GM23338 (cell line): ENCODE measurements around the gene KCNK4. TPM values are rescaled to one million over a fixed set of nuclear protein-coding genes. Genes with fewer than 3 reads are reported as not detected.

Experiments
- ATAC-seq: fragments of 200-7000 bp; cut with Tn5 transposase; 3 replicates; pipeline ENCODE4 v1.9.1; 2020
- DNase-seq: peaks from one replicate; pipeline ENCODE4 v3.0.0-alpha.2; 2015; ENCODE audit warnings: low spot score
- H2AFZ ChIP-seq: fragments of 200-600 bp; sonication (generic); 2 replicates; pipeline ENCODE4 v1.8.0; 2016; ENCODE audit warnings: antibody characterized with exemption, mild to moderate bottlenecking, moderate library complexity
- H3F3A ChIP-seq: fragments of 200-600 bp; sonication (generic); replicated peaks from 2 replicates; pipeline ENCODE4 v1.8.0; 2017; ENCODE audit warnings: antibody characterized with exemption, mixed run types, low read depth
- H3K27ac ChIP-seq: fragments of 200-600 bp; sonication (generic); 2 replicates; pipeline ENCODE4 v1.6.1; 2016; ENCODE audit warnings: low read depth
- H3K27me3 ChIP-seq: fragments of 200-600 bp; sonication (generic); 2 replicates; pipeline ENCODE4 v1.8.0; 2016; ENCODE audit warnings: mild to moderate bottlenecking, mixed run types, moderate library complexity; ENCODE audit not compliant: insufficient read depth
- H3K36me3 ChIP-seq: fragments of 200-600 bp; sonication (generic); 2 replicates; pipeline ENCODE4 v1.8.0; 2016; ENCODE audit warnings: mild to moderate bottlenecking; ENCODE audit not compliant: insufficient read depth
- H3K4me1 ChIP-seq: fragments of 200-600 bp; sonication (generic); 2 replicates; pipeline ENCODE4 v1.8.0; 2016; ENCODE audit warnings: mild to moderate bottlenecking, moderate library complexity; ENCODE audit not compliant: insufficient read depth
- H3K4me2 ChIP-seq: fragments of 200-600 bp; sonication (generic); 2 replicates; pipeline ENCODE4 v1.7.1; 2017; ENCODE audit warnings: mixed run types
- H3K4me3 ChIP-seq: fragments of 200-600 bp; sonication (generic); 2 replicates; pipeline ENCODE4 v1.6.1; 2016; ENCODE audit warnings: mixed run types
- H3K79me2 ChIP-seq: fragments of 200-600 bp; sonication (generic); replicated peaks from 2 replicates; pipeline ENCODE4 v1.8.0; 2017; ENCODE audit warnings: mild to moderate bottlenecking; ENCODE audit not compliant: insufficient read depth
- H3K9me2 ChIP-seq: fragments of 200-600 bp; sonication (generic); 2 replicates; pipeline ENCODE4 v1.8.0; 2017; ENCODE audit not compliant: insufficient read depth
- H4K20me1 ChIP-seq: fragments of 200-600 bp; sonication (generic); replicated peaks from 2 replicates; pipeline ENCODE4 v1.8.0; 2017; ENCODE audit warnings: mild to moderate bottlenecking; ENCODE audit not compliant: insufficient read depth
- H3K27ac Mint-ChIP-seq: 2 replicates; pipeline ENCODE4 v1.8.0; 2020; ENCODE audit warnings: inconsistent platforms, mild to moderate bottlenecking, moderate library complexity, mixed read lengths
- H3K27me3 Mint-ChIP-seq: 3 replicates; pipeline ENCODE4 v1.8.0; 2022; ENCODE audit warnings: low read depth, mild to moderate bottlenecking, moderate library complexity, mixed read lengths, inconsistent platforms; ENCODE audit not compliant: insufficient read depth, poor library complexity
- H3K36me3 Mint-ChIP-seq: 3 replicates; pipeline ENCODE4 v1.8.0; 2021; ENCODE audit warnings: low read depth, mild to moderate bottlenecking, inconsistent platforms, moderate library complexity, mixed read lengths
- H3K4me1 Mint-ChIP-seq: 3 replicates; pipeline ENCODE4 v1.8.0; 2020; ENCODE audit warnings: mild to moderate bottlenecking, inconsistent platforms, mixed read lengths
- H3K4me3 Mint-ChIP-seq: 3 replicates; pipeline ENCODE4 v1.8.0; 2021; ENCODE audit warnings: moderate library complexity, mild to moderate bottlenecking, inconsistent platforms, mixed read lengths
- H3K9me3 Mint-ChIP-seq: 3 replicates; pipeline ENCODE4 v1.8.0; 2020; ENCODE audit warnings: moderate library complexity, mild to moderate bottlenecking, inconsistent platforms, mixed read lengths
- EZH2 ChIP-seq: fragments of 200-600 bp; sonication (generic); IDR thresholded peaks from one replicate; pipeline ENCODE4 v1.8.0; 2017; ENCODE audit warnings: antibody characterized with exemption, mild to moderate bottlenecking, low read depth; ENCODE audit not compliant: unreplicated experiment
- EZH2phosphoT487 ChIP-seq: fragments of 200-600 bp; sonication (generic); IDR thresholded peaks from one replicate; pipeline ENCODE4 v1.8.1; 2018; ENCODE audit warnings: antibody characterized with exemption; ENCODE audit not compliant: unreplicated experiment
- STAT1 ChIP-seq: IDR thresholded peaks from one replicate; pipeline ENCODE4 v1.6.1; 2016; ENCODE audit warnings: antibody characterized with exemption; ENCODE audit not compliant: unreplicated experiment
- ZNF114 ChIP-seq: fragments of 250-450 bp; sonication (Bioruptor Pico); IDR thresholded peaks from 2 replicates; pipeline ENCODE4 v1.5.0; 2020; ENCODE audit warnings: mild to moderate bottlenecking, moderate library complexity
- ZNF331 ChIP-seq: fragments of 250-450 bp; sonication (Bioruptor Pico); IDR thresholded peaks from 2 replicates; pipeline ENCODE4 v1.5.0; 2020; ENCODE audit warnings: low read depth, mild to moderate bottlenecking, moderate library complexity
- polyA plus RNA-seq: library from polyadenylated mRNA; unstranded; fragments of >200 nt; fragmentation: Nextera tagmentation; extraction: Ambion mirVana; gene quantifications from 2 replicates; pipeline ENCODE4 v1.2.1, GENCODE V29; 2016
- total RNA-seq: library from RNA; depleted of rRNA; stranded (reverse); fragments of >200 nt; shearing (Covaris generic); gene quantifications from 2 replicates; pipeline ENCODE4 v1.2.3, GENCODE V29; 2014
- TF ChIP-seq, protein P1 (sequence below): IDR thresholded peaks from 2 replicates; pipeline ENCODE4 v1.6.1; 2016; ENCODE audit warnings: antibody characterized with exemption
- TF ChIP-seq, protein P2 (sequence below): fragments of 250-450 bp; sonication (Bioruptor Pico); IDR thresholded peaks from 2 replicates; pipeline ENCODE4 v1.5.0; 2020; ENCODE audit warnings: mild to moderate bottlenecking, moderate library complexity
- TF ChIP-seq, protein P3 (sequence below): IDR thresholded peaks from one replicate; pipeline ENCODE4 v1.6.1; 2018; ENCODE audit warnings: antibody characterized with exemption; ENCODE audit not compliant: unreplicated experiment

Gene KCNK4
- total and polyA plus RNA-seq, 2 experiments from 2014 or later: 1.0 TPM; not detected in 1

- TF ChIP-seq, protein P1, sequence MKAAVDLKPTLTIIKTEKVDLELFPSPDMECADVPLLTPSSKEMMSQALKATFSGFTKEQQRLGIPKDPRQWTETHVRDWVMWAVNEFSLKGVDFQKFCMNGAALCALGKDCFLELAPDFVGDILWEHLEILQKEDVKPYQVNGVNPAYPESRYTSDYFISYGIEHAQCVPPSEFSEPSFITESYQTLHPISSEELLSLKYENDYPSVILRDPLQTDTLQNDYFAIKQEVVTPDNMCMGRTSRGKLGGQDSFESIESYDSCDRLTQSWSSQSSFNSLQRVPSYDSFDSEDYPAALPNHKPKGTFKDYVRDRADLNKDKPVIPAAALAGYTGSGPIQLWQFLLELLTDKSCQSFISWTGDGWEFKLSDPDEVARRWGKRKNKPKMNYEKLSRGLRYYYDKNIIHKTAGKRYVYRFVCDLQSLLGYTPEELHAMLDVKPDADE: no peak
- no peak overlapping the region for H2AFZ ChIP-seq
- 0 out of 2 replicates have a peak, but pooled peaks cover 4% of the 10 kb centered on the region for H4K20me1 ChIP-seq
- H3K27ac Mint-ChIP-seq: no peak overlapping the region
- 0 out of 2 replicates have a peak, but pooled peaks cover 4% of the 10 kb centered on the region for H3F3A ChIP-seq
- no peak overlapping the region for H3K4me2 ChIP-seq
- peaks cover 11% of the 10 kb centered on the region for H3K27me3 Mint-ChIP-seq
- H3K27me3 ChIP-seq: no peaks in the 10 kb centered on the region
- peaks cover 64% of the 10 kb centered on the region for H3K36me3 Mint-ChIP-seq
- H3K4me3 Mint-ChIP-seq: no peak overlapping the region
- DNase-seq (no peak), ATAC-seq (no peak)
- no peak overlapping the region for H3K4me3 ChIP-seq
- H3K4me1 ChIP-seq: no peaks in the 10 kb centered on the region
- no peaks in the 10 kb centered on the region for H3K9me3 Mint-ChIP-seq
- H3K27ac ChIP-seq: no peak overlapping the region
- no peaks in the 10 kb centered on the region for H3K79me2 ChIP-seq
- peaks cover 7% of the 10 kb centered on the region; the same call in 2 of the 3 replicates for H3K4me1 Mint-ChIP-seq
- H3K9me2 ChIP-seq: no peaks in the 10 kb centered on the region
- peaks cover 11% of the 10 kb centered on the region for H3K36me3 ChIP-seq
These were observed 30.9 kb upstream of the KCNK4 start for GRCh38 chr11:64260147-64260708.

DNA sequence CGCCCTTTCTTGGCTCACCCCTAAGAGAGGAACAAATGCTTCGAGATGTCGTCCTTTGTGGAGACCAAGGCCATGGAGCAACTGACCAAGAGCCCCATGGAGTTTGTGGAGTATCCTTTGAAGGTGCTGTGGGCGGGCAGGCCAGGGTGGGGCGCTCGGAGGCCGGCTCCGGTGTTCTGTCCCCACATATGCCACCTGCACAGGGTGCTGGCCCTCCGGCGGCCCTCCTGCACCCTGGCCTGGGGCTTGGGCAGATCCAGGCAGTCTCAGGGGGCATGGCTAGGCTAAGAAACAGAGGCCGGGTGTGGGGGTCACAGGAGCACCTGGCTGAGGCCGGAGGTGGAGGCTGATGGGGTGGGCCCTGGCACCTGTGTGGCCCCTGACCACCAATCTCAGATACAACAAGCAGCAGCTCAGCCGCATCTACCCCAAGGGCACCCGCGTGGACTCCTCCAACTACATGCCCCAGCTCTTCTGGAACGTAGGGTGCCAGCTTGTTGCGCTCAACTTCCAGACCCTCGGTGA lies 29.5 kb upstream of the KCNK4 start:
- DNase-seq (no peak), ATAC-seq (no peak)
- Histone ChIP-seq H3K27me3 (no peaks in the 10 kb centered on the region), H3F3A (0 out of 2 replicates have a peak, but pooled peaks cover 4% of the 10 kb centered on the region), H3K9me2 (no peaks in the 10 kb centered on the region), H3K79me2 (no peaks in the 10 kb centered on the region), H4K20me1 (0 out of 2 replicates have a peak, but pooled peaks cover 4% of the 10 kb centered on the region), H2AFZ (no peak overlapping the region), H3K4me2 (no peak overlapping the region), H3K36me3 (peaks cover 8% of the 10 kb centered on the region), H3K27ac (no peak overlapping the region), H3K4me3 (no peak overlapping the region), H3K4me1 (no peaks in the 10 kb centered on the region)
- H3K27ac Mint-ChIP-seq: no peak overlapping the region
- no peaks in the 10 kb centered on the region for H3K9me3 Mint-ChIP-seq
- H3K4me3 Mint-ChIP-seq: no peak overlapping the region
- H3K4me1 Mint-ChIP-seq: peaks cover 7% of the 10 kb centered on the region; the same call in 2 of the 3 replicates
- H3K36me3 Mint-ChIP-seq: peaks cover 74% of the 10 kb centered on the region
- H3K27me3 Mint-ChIP-seq: peaks cover 14% of the 10 kb centered on the region
- TF ChIP-seq EZH2: no peak
- TF ChIP-seq, protein P2, sequence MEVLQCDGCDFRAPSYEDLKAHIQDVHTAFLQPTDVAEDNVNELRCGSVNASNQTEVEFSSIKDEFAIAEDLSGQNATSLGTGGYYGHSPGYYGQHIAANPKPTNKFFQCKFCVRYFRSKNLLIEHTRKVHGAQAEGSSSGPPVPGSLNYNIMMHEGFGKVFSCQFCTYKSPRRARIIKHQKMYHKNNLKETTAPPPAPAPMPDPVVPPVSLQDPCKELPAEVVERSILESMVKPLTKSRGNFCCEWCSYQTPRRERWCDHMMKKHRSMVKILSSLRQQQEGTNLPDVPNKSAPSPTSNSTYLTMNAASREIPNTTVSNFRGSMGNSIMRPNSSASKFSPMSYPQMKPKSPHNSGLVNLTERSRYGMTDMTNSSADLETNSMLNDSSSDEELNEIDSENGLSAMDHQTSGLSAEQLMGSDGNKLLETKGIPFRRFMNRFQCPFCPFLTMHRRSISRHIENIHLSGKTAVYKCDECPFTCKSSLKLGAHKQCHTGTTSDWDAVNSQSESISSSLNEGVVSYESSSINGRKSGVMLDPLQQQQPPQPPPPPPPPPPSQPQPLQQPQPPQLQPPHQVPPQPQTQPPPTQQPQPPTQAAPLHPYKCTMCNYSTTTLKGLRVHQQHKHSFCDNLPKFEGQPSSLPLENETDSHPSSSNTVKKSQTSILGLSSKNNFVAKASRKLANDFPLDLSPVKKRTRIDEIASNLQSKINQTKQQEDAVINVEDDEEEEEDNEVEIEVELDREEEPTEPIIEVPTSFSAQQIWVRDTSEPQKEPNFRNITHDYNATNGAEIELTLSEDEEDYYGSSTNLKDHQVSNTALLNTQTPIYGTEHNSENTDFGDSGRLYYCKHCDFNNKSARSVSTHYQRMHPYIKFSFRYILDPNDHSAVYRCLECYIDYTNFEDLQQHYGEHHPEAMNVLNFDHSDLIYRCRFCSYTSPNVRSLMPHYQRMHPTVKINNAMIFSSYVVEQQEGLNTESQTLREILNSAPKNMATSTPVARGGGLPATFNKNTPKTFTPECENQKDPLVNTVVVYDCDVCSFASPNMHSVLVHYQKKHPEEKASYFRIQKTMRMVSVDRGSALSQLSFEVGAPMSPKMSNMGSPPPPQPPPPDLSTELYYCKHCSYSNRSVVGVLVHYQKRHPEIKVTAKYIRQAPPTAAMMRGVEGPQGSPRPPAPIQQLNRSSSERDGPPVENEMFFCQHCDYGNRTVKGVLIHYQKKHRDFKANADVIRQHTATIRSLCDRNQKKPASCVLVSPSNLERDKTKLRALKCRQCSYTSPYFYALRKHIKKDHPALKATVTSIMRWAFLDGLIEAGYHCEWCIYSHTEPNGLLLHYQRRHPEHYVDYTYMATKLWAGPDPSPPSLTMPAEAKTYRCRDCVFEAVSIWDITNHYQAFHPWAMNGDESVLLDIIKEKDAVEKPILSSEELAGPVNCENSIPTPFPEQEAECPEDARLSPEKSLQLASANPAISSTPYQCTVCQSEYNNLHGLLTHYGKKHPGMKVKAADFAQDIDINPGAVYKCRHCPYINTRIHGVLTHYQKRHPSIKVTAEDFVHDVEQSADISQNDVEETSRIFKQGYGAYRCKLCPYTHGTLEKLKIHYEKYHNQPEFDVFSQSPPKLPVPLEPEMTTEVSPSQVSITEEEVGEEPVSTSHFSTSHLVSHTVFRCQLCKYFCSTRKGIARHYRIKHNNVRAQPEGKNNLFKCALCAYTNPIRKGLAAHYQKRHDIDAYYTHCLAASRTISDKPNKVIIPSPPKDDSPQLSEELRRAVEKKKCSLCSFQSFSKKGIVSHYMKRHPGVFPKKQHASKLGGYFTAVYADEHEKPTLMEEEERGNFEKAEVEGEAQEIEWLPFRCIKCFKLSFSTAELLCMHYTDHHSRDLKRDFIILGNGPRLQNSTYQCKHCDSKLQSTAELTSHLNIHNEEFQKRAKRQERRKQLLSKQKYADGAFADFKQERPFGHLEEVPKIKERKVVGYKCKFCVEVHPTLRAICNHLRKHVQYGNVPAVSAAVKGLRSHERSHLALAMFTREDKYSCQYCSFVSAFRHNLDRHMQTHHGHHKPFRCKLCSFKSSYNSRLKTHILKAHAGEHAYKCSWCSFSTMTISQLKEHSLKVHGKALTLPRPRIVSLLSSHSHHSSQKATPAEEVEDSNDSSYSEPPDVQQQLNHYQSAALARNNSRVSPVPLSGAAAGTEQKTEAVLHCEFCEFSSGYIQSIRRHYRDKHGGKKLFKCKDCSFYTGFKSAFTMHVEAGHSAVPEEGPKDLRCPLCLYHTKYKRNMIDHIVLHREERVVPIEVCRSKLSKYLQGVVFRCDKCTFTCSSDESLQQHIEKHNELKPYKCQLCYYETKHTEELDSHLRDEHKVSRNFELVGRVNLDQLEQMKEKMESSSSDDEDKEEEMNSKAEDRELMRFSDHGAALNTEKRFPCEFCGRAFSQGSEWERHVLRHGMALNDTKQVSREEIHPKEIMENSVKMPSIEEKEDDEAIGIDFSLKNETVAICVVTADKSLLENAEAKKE (CRISPR knock-in tag): no peak
- no peak for TF ChIP-seq STAT1
- no peak for TF ChIP-seq ZNF331
- TF ChIP-seq, protein P3, sequence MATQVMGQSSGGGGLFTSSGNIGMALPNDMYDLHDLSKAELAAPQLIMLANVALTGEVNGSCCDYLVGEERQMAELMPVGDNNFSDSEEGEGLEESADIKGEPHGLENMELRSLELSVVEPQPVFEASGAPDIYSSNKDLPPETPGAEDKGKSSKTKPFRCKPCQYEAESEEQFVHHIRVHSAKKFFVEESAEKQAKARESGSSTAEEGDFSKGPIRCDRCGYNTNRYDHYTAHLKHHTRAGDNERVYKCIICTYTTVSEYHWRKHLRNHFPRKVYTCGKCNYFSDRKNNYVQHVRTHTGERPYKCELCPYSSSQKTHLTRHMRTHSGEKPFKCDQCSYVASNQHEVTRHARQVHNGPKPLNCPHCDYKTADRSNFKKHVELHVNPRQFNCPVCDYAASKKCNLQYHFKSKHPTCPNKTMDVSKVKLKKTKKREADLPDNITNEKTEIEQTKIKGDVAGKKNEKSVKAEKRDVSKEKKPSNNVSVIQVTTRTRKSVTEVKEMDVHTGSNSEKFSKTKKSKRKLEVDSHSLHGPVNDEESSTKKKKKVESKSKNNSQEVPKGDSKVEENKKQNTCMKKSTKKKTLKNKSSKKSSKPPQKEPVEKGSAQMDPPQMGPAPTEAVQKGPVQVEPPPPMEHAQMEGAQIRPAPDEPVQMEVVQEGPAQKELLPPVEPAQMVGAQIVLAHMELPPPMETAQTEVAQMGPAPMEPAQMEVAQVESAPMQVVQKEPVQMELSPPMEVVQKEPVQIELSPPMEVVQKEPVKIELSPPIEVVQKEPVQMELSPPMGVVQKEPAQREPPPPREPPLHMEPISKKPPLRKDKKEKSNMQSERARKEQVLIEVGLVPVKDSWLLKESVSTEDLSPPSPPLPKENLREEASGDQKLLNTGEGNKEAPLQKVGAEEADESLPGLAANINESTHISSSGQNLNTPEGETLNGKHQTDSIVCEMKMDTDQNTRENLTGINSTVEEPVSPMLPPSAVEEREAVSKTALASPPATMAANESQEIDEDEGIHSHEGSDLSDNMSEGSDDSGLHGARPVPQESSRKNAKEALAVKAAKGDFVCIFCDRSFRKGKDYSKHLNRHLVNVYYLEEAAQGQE: no peak
- no peak for TF ChIP-seq ZNF114 (CRISPR knock-in tag)
- TF ChIP-seq, protein P1: no peak
- no peak for TF ChIP-seq EZH2phosphoT487
